HepG2 (cell line): Measurements from ENCODE around the gene BIRC2. TPM values are rescaled to one million over a fixed set of nuclear protein-coding genes. Genes with fewer than 3 reads are reported as not detected.

Source experiments
- ATAC-seq: fragments of 200-7000 bp; cut with Tn5 transposase; 3 replicates; pipeline ENCODE4 v1.9.1; 2020; ENCODE audit warnings: mild to moderate bottlenecking, moderate library complexity
- BruUV-seq: library from RNA; stranded (reverse); fragments of 400-500 nt; replicated peaks from 2 replicates; lab custom pipeline; 2021; lab: Mats Ljungman, UMichigan
- CTCF ChIA-PET: fragments of 300-600 bp; formaldehyde crosslinking; extraction: SDS; loops from one replicate; lab custom pipeline; 2021; ENCODE audit warnings: low total read pairs, inconsistent platforms, low intra/inter-chr PET ratio; lab: Yijun Ruan, JAX
- POLR2A ChIA-PET: fragments of 350-600 bp; sonication (Branson Sonifier 250); formaldehyde crosslinking; loops from one replicate; lab custom pipeline; 2020; ENCODE audit warnings: antibody characterized with exemption, inconsistent platforms; lab: Yijun Ruan, JAX
- DNase-seq: peaks from one replicate; pipeline ENCODE4 v3.0.0-alpha.2; 2015; ENCODE audit warnings: low spot score
- FAIRE-seq: peaks from 3 replicates; lab custom pipeline; 2011; peaks lifted over from hg19 to GRCh38; lab: Jason Lieb, UNC
- H2AFZ ChIP-seq: one replicate; pipeline ENCODE4 v1.6.1; 2011; ENCODE audit warnings: low read length, inconsistent platforms
- H3K27ac ChIP-seq: fragments of 300-600 bp; 3 replicates; pipeline ENCODE4 v1.8.0; 2011; ENCODE audit warnings: mixed run types, mild to moderate bottlenecking, mixed read lengths, low read length, inconsistent platforms; ENCODE audit not compliant: insufficient read depth; ENCODE audit errors: extremely low read length
- H3K27me3 ChIP-seq, 2 experiments: fragments of 200-600 bp in 1 of 2; 2 replicates in 1 of 2; 3 replicates in 1 of 2; pipeline versions ENCODE4 v1.6.0 to v1.8.0; 2011; ENCODE audit warnings: low read length in 2 of 2, mild to moderate bottlenecking in 2 of 2, moderate library complexity in 2 of 2, inconsistent platforms in 1 of 2; ENCODE audit not compliant: insufficient read depth in 2 of 2, control insufficient read depth in 1 of 2
- H3K36me3 ChIP-seq, 2 experiments: fragments of 200-600 bp in 1 of 2; replicated peaks in 1 of 2; 2 replicates in 1 of 2; 3 replicates in 1 of 2; pipeline versions ENCODE4 v1.5.1 to v1.8.0; 2011; ENCODE audit warnings: low read length in 2 of 2, inconsistent platforms in 1 of 2; ENCODE audit not compliant: insufficient read depth in 2 of 2, control insufficient read depth in 1 of 2
- H3K4me1 ChIP-seq: 2 replicates; pipeline ENCODE4 v1.5.1; 2012; ENCODE audit warnings: low read length, inconsistent platforms; ENCODE audit not compliant: insufficient read depth
- H3K4me2 ChIP-seq: 2 replicates; pipeline ENCODE4 v1.6.0; 2011; ENCODE audit warnings: low read depth, low read length, inconsistent platforms
- H3K4me3 ChIP-seq, 3 experiments: fragments of 200-600 bp in 1 of 3; sonication (generic), shearing (Covaris generic) in 1 of 3; replicated peaks in 1 of 3; 2 replicates each; pipeline ENCODE4 v1.5.1; 2011 to 2016; ENCODE audit warnings: low read length in 3 of 3, inconsistent platforms in 2 of 3, low read depth in 2 of 3, mild to moderate bottlenecking in 2 of 3, control low read depth in 1 of 3, mixed read lengths in 1 of 3; ENCODE audit not compliant: insufficient read depth in 1 of 3
- H3K79me2 ChIP-seq: one replicate; pipeline ENCODE4 v1.6.1; 2011; ENCODE audit warnings: low read length, inconsistent platforms; ENCODE audit not compliant: insufficient read depth
- H3K9ac ChIP-seq: 2 replicates; pipeline ENCODE4 v1.6.0; 2011; ENCODE audit warnings: mild to moderate bottlenecking, low read depth, low read length, inconsistent platforms; ENCODE audit not compliant: insufficient read depth
- H3K9me3 ChIP-seq: 2 replicates; pipeline ENCODE4 v1.5.1; 2012; ENCODE audit warnings: mild to moderate bottlenecking, low read length
- H4K20me1 ChIP-seq: 2 replicates; pipeline ENCODE4 v1.6.0; 2011; ENCODE audit warnings: inconsistent platforms, mild to moderate bottlenecking, low read length, moderate library complexity; ENCODE audit not compliant: insufficient read depth
- FLYWCH1 ChIP-seq: sonication (generic); formaldehyde crosslinking; IDR thresholded peaks from 2 replicates; pipeline ENCODE4 v1.8.1; 2023; ENCODE audit warnings: mild to moderate bottlenecking, missing genetic modification reagents
- MIER3 ChIP-seq: IDR thresholded peaks from 2 replicates; pipeline ENCODE4 v1.6.1; 2016; ENCODE audit warnings: missing compliant biosample characterization, borderline replicate concordance
- POLR2G ChIP-seq: fragments of 200-400 bp; formaldehyde crosslinking; IDR thresholded peaks from 2 replicates; pipeline ENCODE4 v1.6.1; 2018; ENCODE audit warnings: mild to moderate bottlenecking, low read depth, low read length, moderate library complexity
- RBM22 ChIP-seq: fragments of 200-400 bp; formaldehyde crosslinking; optimal IDR thresholded peaks from 2 replicates; pipeline ENCODE3; 2017; ENCODE audit warnings: mild to moderate bottlenecking, low read length, moderate library complexity
- RNF219 ChIP-seq: sonication (generic); formaldehyde crosslinking; IDR thresholded peaks from 2 replicates; pipeline ENCODE4 v1.5.0; 2020; ENCODE audit warnings: mild to moderate bottlenecking, missing genetic modification reagents
- SMAD9 ChIP-seq: sonication (generic); formaldehyde crosslinking; IDR thresholded peaks from 2 replicates; pipeline ENCODE4 v1.5.1; 2020; ENCODE audit warnings: mild to moderate bottlenecking, missing genetic modification reagents
- ZNF350 ChIP-seq: sonication (generic); formaldehyde crosslinking; IDR thresholded peaks from 2 replicates; pipeline ENCODE4 v1.4.0; 2020; ENCODE audit warnings: mild to moderate bottlenecking, low read depth, missing genetic modification reagents, borderline replicate concordance
- ZNF510 ChIP-seq: sonication (generic); formaldehyde crosslinking; IDR thresholded peaks from 2 replicates; pipeline ENCODE4 v1.4.0; 2020; ENCODE audit warnings: low read depth, mild to moderate bottlenecking, missing genetic modification reagents
- ZNF546 ChIP-seq: sonication (generic); formaldehyde crosslinking; conservative IDR thresholded peaks from 2 replicates; pipeline ENCODE4 v1.8.1; 2023; ENCODE audit warnings: mild to moderate bottlenecking, missing genetic modification reagents
- WGBS: methylation state at CpG from one replicate; pipeline ENCODE4 v1.1.6; 2017; ENCODE audit warnings: low lambda C conversion rate; 5-methylcytosine and 5-hydroxymethylcytosine counted together
- in situ Hi-C: cut with HindIII; loops from 2 replicates; pipeline ENCODE4 v1.10.0; 2017; ENCODE audit warnings: low pct_unique_long_range_greater_than_20kb; ENCODE audit not compliant: extremely low pct_ligation_motif_present
- intact Hi-C: fragments of 100-400 bp; cut with micrococcal nuclease; formaldehyde crosslinking; loops from one replicate; pipeline ENCODE4 v1.10.0; 2022; ENCODE audit not compliant: unreplicated experiment
- polyA plus RNA-seq, 8 experiments: library from polyadenylated mRNA; depleted of rRNA in 3 of 8; stranded (reverse) in 7 of 8; unstranded in 1 of 8; fragments of >200 nt; fragmentation: Illumina TruSeq in 4 of 8; extraction: Trizol in 4 of 8; gene quantifications; 2 replicates each; pipeline versions ENCODE4 v1.2.1 to v1.2.3, GENCODE V29; 2011 to 2016; ENCODE audit warnings: low read depth in 4 of 8, missing spikeins in 1 of 8, mixed read lengths in 1 of 8; ENCODE audit not compliant: insufficient read depth in 1 of 8
- total RNA-seq, 5 experiments: library from RNA; depleted of rRNA; stranded (reverse); fragments of >200 nt; fragmentation: Illumina TruSeq; extraction: Trizol; gene quantifications; 2 replicates each; pipeline ENCODE4 v1.2.3, GENCODE V29; 2016; ENCODE audit warnings: low read depth in 1 of 5
- TF ChIP-seq, protein P1 (sequence below): sonication (generic); formaldehyde crosslinking; IDR thresholded peaks from 2 replicates; pipeline ENCODE4 v1.4.0; 2020; ENCODE audit warnings: missing genetic modification reagents

Gene BIRC2
- total and polyA plus RNA-seq, 2 of the 13 experiments (the other 11 are each of a cell fraction or from before 2014, with no cell fraction given), result 61.7 to 62.2 TPM

- Histone ChIP-seq H2AFZ (no peak overlapping the region), H3K9me3 (no peaks in the 10 kb centered on the region), H3K4me1 (no peaks in the 10 kb centered on the region; the same call in 1 of the 2 replicates), H3K27me3 (no peaks in the 10 kb centered on the region), H4K20me1 (peaks cover 8% of the 10 kb centered on the region; the same call in 1 of the 2 replicates), H3K4me3 (no peak overlapping the region), H3K27ac (no peak overlapping the region), H3K9ac (no peak overlapping the region), H3K79me2 (peaks cover 2% of the 10 kb centered on the region), H3K4me2 (no peak overlapping the region), H3K36me3 (peaks cover 2 to 8% of the 10 kb centered on the region in 2 experiments; a peak in 3 of 5 replicates)
- intact Hi-C loops (loop anchor here (2.0 to 5.0 kb wide), 3 partner anchors 44 to 223 kb away; partner anchors contain the start of genes BIRC2 and TMEM123), in situ Hi-C loops (no loop called here)
- CTCF ChIA-PET, result interaction anchor here (0.6 to 2.2 kb wide), 2 partner anchors 13 to 103 kb away, joined by 3 to 24 read pairs; no protein-coding TSS in a partner anchor
- TF ChIP-seq MIER3 (no peak), RBM22 (peak; percentile 87), POLR2G (peak; percentile 58)
- WGBS, result 94% methylated on average over 1 of the region's 4 CpGs
- ATAC-seq (peak; percentile 18), FAIRE-seq (no peak), DNase-seq (no peak)
- no TSS peak for BruUV-seq
- POLR2A ChIA-PET, result no interaction called here
Measured at GRCh38 chr11:102391549-102392237, 44.7 kb downstream of the BIRC2 start.

- in situ Hi-C loops (no loop called here), intact Hi-C loops (loop anchor here (5.0 kb wide), 2 partner anchors 46 to 59 kb away; partner anchors contain the start of genes BIRC2 and TMEM123)
- no peak for FAIRE-seq
- H2AFZ ChIP-seq, result no peak overlapping the region
- H3K4me1 ChIP-seq, result no peaks in the 10 kb centered on the region; the same call in 1 of the 2 replicates
- no peaks in the 10 kb centered on the region for H3K9me3 ChIP-seq
- WGBS, result 83% methylated on average over 1 of the region's 2 CpGs
- ATAC-seq, result peak; percentile 63
- BruUV-seq, result no TSS peak
- peak; percentile 31 for DNase-seq
- H3K36me3 ChIP-seq, result peaks cover 3 to 17% of the 10 kb centered on the region in 2 experiments; a peak in 4 of 5 replicates
- no peak overlapping the region for H3K4me3 ChIP-seq
- peak overlapping the region; percentile 9 for H3K27ac ChIP-seq
- no peak overlapping the region for H3K4me2 ChIP-seq
- no peaks in the 10 kb centered on the region for H3K27me3 ChIP-seq
- ChIA-PET CTCF (no interaction called here), POLR2A (no interaction called here)
- H3K9ac ChIP-seq, result no peak overlapping the region
- peaks cover 2% of the 10 kb centered on the region for H3K79me2 ChIP-seq
- H4K20me1 ChIP-seq, result peaks cover 8% of the 10 kb centered on the region
- no peak for TF ChIP-seq FLYWCH1 (CRISPR knock-in tag)
- TF ChIP-seq RNF219 (CRISPR knock-in tag), result no peak
- TF ChIP-seq, protein P1, sequence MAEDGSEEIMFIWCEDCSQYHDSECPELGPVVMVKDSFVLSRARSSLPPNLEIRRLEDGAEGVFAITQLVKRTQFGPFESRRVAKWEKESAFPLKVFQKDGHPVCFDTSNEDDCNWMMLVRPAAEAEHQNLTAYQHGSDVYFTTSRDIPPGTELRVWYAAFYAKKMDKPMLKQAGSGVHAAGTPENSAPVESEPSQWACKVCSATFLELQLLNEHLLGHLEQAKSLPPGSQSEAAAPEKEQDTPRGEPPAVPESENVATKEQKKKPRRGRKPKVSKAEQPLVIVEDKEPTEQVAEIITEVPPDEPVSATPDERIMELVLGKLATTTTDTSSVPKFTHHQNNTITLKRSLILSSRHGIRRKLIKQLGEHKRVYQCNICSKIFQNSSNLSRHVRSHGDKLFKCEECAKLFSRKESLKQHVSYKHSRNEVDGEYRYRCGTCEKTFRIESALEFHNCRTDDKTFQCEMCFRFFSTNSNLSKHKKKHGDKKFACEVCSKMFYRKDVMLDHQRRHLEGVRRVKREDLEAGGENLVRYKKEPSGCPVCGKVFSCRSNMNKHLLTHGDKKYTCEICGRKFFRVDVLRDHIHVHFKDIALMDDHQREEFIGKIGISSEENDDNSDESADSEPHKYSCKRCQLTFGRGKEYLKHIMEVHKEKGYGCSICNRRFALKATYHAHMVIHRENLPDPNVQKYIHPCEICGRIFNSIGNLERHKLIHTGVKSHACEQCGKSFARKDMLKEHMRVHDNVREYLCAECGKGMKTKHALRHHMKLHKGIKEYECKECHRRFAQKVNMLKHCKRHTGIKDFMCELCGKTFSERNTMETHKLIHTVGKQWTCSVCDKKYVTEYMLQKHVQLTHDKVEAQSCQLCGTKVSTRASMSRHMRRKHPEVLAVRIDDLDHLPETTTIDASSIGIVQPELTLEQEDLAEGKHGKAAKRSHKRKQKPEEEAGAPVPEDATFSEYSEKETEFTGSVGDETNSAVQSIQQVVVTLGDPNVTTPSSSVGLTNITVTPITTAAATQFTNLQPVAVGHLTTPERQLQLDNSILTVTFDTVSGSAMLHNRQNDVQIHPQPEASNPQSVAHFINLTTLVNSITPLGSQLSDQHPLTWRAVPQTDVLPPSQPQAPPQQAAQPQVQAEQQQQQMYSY (CRISPR knock-in tag), result no peak
- no peak for TF ChIP-seq ZNF546 (CRISPR knock-in tag)
- no peak for TF ChIP-seq ZNF510 (CRISPR knock-in tag)
- TF ChIP-seq SMAD9 (CRISPR knock-in tag), result no peak
- 0 out of 2 replicates have a peak, but pooled peaks have one; percentile 22 for TF ChIP-seq ZNF350 (CRISPR knock-in tag)
Measured at GRCh38 chr11:102393272-102393730, 46.3 kb downstream of the BIRC2 start.
